Spleen (tissue), 11 donors: ENCODE measurements around the gene CLDN6. TPM values are rescaled to one million over a fixed set of nuclear protein-coding genes. Genes with fewer than 3 reads are reported as not detected.

Experiments
- DNase-seq: peaks from one replicate; pipeline ENCODE4 v3.0.0-alpha.2; 2020
- H3K27ac ChIP-seq, 8 donors: fragments of 200-600 bp; sonication (generic) in 7 of 8; 1 replicate in 4 of 8; 2 replicates in 4 of 8; pipeline versions ENCODE4 v1.5.0 to v1.8.0; 2016 to 2021; ENCODE audit warnings: inconsistent platforms in 4 of 8, mild to moderate bottlenecking in 4 of 8, moderate library complexity in 1 of 8
- H3K27me3 ChIP-seq, 7 donors: fragments of 200-600 bp; sonication (generic) in 6 of 7; replicated peaks in 1 of 7; 1 replicate in 4 of 7; 2 replicates in 3 of 7; pipeline versions ENCODE4 v1.5.0 to v1.8.0; 2016 to 2021; ENCODE audit warnings: inconsistent platforms in 3 of 7, mild to moderate bottlenecking in 1 of 7
- H3K36me3 ChIP-seq, 6 donors: fragments of 200-600 bp; sonication (generic) in 5 of 6; 1 replicate in 4 of 6; 2 replicates in 2 of 6; pipeline versions ENCODE4 v1.5.0 to v1.8.0; 2016 to 2021; ENCODE audit warnings: inconsistent platforms in 2 of 6
- H3K4me1 ChIP-seq, 6 donors: fragments of 200-600 bp; sonication (generic) in 5 of 6; 1 replicate in 3 of 6; 2 replicates in 3 of 6; pipeline versions ENCODE4 v1.5.0 to v1.8.0; 2016 to 2021; ENCODE audit warnings: inconsistent platforms in 3 of 6
- H3K4me3 ChIP-seq, 8 donors: fragments of 200-600 bp; sonication (generic) in 7 of 8; 1 replicate in 4 of 8; 2 replicates in 4 of 8; pipeline versions ENCODE4 v1.5.0 to v1.8.0; 2016 to 2021; ENCODE audit warnings: inconsistent platforms in 4 of 8, mild to moderate bottlenecking in 4 of 8, moderate library complexity in 2 of 8
- H3K9me3 ChIP-seq, 8 donors: fragments of 200-600 bp; sonication (generic) in 7 of 8; 1 replicate in 4 of 8; 2 replicates in 4 of 8; pipeline versions ENCODE4 v1.5.0 to v1.8.0; 2016 to 2021; ENCODE audit warnings: inconsistent platforms in 4 of 8
- POLR2A ChIP-seq, 3 donors: fragments of 450-650 bp; IDR thresholded peaks; one replicate each; pipeline ENCODE4 v1.5.1; 2017; ENCODE audit warnings: antibody characterized with exemption in 3 of 3, mild to moderate bottlenecking in 1 of 3
- POLR2AphosphoS5 ChIP-seq, 3 donors: sonication (generic); formaldehyde crosslinking; IDR thresholded peaks; one replicate each; pipeline ENCODE4 v1.5.1; 2017; ENCODE audit warnings: antibody characterized with exemption in 3 of 3
- WGBS, 5 donors: extraction: QIAGEN DNeasy Blood & Tissue Kit in 3 of 5; methylation state at CpG; one replicate each; pipeline versions ENCODE4 v1.1.5 to v1.1.7; 2013 to 2018; 5-methylcytosine and 5-hydroxymethylcytosine counted together
- intact Hi-C: fragments of 100-400 bp; cut with DNase I; formaldehyde crosslinking; loops from one replicate; pipeline ENCODE4 v1.15.0; 2023; ENCODE audit warnings: low total_unique reads
- polyA plus RNA-seq, 3 donors: library from polyadenylated mRNA; stranded (reverse); fragments of 200-250 nt; gene quantifications; one replicate each; pipeline ENCODE4 v1.2.1, GENCODE V29; 2013
- total RNA-seq, 7 donors: library from RNA; depleted of rRNA in 3 of 7; stranded (reverse); fragments of >200 nt in 3 of 7; fragmentation: NEBNext Ultra II Directional in 4 of 7; extraction: Animal tissue kit (Norgen Biotek cat#: 25700) in 4 of 7; gene quantifications; one replicate each; pipeline versions ENCODE4 v1.1.0 to v1.2.1, GENCODE V29; 2016 to 2021
- TF ChIP-seq, protein P1 (sequence below), 11 experiments: fragments of 200-600 bp in 7 of 11; fragments of 450-650 bp in 4 of 11; sonication (generic) in 4 of 11; IDR thresholded peaks in 8 of 11; conservative IDR thresholded peaks in 3 of 11; 1 replicate in 7 of 11; 2 replicates in 4 of 11; pipeline versions ENCODE4 v1.4.0 to v1.8.0; 2016 to 2021; ENCODE audit warnings: antibody characterized with exemption in 11 of 11, inconsistent platforms in 4 of 11, mild to moderate bottlenecking in 1 of 11
- donor health status: healthy with polysubstance abuse.
- donor health status: DM: no; HTN: no; CAD: no; lungs with moderate emphysema.
- donor health status: DM: no; HTN: no; CAD: no.
- donor health status: Bipolar disorder and iron deficiency.
- donor health status: healthy.
- donor health status: DM: no; HTN: no; CAD: no.
- donor health status: DM: yes; HTN: yes; CAD: no.

Gene CLDN6
- total and polyA plus RNA-seq, 10 donors = not detected

DNA sequence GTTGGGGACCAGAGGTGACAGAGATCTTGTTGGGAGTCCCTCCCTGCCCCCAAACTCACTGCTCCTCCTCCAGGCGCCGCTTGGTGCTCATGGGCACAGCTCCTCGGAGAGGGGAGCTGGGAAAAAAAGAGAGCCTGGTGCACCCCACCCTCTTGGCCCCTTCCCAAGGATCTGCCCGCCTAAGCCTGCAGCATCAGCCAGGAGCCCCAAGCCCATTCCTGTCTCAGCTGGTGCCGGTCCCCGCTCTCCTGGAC lies 5.4 kb upstream of the CLDN6 start:
- peaks cover 0 to 27% (median 18%) of the 10 kb centered on the region in 6 donors for H3K36me3 ChIP-seq
- peak overlapping the region; percentile 29 to 86 (median 63) for H3K4me3 ChIP-seq
- peak overlapping the region; percentile 94 to 97 (median 95) for H3K27ac ChIP-seq
- peaks cover 43 to 85% (median 70%) of the 10 kb centered on the region in 6 donors for H3K4me1 ChIP-seq
- peaks cover 0 to 14% (median 3%) of the 10 kb centered on the region in 7 donors for H3K27me3 ChIP-seq
- DNase-seq = no peak
- intact Hi-C loops = no loop called here
- no peaks in the 10 kb centered on the region for H3K9me3 ChIP-seq
- WGBS, 5 donors = 12 to 55% (median 34%) methylated on average over 4 to 6 of the region's 6 CpGs
- no peak for TF ChIP-seq POLR2AphosphoS5 (IDR thresholded peaks at IDR 0.05)
- no peak for TF ChIP-seq POLR2A (IDR thresholded peaks at IDR 0.05)

DNA sequence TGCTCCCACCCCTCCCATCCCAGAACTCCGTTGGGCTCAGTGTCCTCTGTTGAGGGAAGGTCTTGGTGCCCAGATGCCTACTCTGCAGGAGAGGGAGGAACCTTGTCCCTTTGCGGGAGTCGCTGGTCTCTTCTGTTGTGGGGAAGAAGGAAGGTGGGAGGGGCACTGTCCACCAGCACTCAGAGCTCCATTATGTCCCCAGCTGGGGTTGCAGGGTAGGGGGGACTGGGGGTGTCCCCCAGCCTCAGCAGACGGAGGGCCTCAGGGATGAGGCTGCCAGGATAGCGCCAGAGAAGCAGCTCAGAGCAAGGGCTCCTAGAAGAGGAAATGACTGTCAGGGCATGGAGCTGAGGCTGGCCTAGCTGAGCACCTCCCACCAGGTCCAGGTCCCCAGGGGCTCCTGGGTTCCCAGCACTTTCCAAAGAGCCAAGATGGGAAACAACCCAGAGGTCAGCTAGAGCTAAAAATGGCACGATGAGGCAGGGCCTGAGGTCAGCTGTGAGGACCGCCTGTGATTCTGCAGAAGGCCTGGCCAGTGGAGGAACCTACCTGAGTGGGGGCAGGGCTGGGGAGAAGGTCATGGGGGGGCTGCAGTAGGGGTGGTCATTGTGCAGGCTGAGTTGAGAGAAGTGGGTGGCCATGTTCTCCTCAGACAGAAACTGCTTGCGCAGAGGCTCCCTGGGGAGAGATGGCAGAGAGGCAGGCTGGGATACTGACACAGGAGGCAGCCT lies 4.9 kb upstream of the CLDN6 start:
- peaks cover 0 to 15% (median 8%) of the 10 kb centered on the region in 7 donors for H3K27me3 ChIP-seq
- TF ChIP-seq, protein P1, sequence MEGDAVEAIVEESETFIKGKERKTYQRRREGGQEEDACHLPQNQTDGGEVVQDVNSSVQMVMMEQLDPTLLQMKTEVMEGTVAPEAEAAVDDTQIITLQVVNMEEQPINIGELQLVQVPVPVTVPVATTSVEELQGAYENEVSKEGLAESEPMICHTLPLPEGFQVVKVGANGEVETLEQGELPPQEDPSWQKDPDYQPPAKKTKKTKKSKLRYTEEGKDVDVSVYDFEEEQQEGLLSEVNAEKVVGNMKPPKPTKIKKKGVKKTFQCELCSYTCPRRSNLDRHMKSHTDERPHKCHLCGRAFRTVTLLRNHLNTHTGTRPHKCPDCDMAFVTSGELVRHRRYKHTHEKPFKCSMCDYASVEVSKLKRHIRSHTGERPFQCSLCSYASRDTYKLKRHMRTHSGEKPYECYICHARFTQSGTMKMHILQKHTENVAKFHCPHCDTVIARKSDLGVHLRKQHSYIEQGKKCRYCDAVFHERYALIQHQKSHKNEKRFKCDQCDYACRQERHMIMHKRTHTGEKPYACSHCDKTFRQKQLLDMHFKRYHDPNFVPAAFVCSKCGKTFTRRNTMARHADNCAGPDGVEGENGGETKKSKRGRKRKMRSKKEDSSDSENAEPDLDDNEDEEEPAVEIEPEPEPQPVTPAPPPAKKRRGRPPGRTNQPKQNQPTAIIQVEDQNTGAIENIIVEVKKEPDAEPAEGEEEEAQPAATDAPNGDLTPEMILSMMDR (IDR thresholded peaks at IDR 0.05 in 8 of 11, conservative IDR thresholded peaks at IDR 0.05 in 3 of 11) = no peak
- TF ChIP-seq POLR2AphosphoS5 (IDR thresholded peaks at IDR 0.05) (no peak), POLR2A (IDR thresholded peaks at IDR 0.05) (no peak)
- no peaks in the 10 kb centered on the region for H3K9me3 ChIP-seq
- peak overlapping the region in 7 of 8 donors; percentile 50 to 86 (median 65) for H3K4me3 ChIP-seq
- H3K27ac ChIP-seq = peak overlapping the region; percentile 94 to 97 (median 95)
- H3K36me3 ChIP-seq = peaks cover 0 to 26% (median 18%) of the 10 kb centered on the region in 6 donors
- 47 to 63% (median 56%) methylated on average over 8 of the region's 8 CpGs for WGBS, 5 donors
- peaks cover 42 to 85% (median 70%) of the 10 kb centered on the region in 6 donors for H3K4me1 ChIP-seq
- intact Hi-C loops = no loop called here
- peak; percentile 78 for DNase-seq

DNA sequence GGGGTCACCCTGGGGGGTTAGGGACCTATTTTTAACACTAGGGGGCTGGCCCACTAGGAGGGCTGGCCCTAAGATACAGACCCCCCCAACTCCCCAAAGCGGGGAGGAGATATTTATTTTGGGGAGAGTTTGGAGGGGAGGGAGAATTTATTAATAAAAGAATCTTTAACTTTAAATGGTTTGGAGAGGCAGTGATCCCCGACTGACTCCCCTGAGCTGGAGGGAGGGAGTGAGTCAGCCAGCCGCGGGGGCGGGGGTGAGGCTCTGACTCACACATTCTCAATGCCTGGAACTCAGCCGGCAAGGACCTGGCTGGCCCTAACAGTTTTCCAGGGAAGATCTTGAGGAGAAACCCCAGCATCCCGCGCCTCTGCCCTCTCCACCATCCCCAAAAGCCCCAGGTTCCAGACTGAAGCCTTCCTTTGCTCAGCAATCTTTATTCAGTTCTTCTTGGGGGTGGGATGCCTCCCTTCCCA lies 4.3 kb upstream of the CLDN6 start:
- 19 to 41% (median 32%) methylated on average over 8 of the region's 8 CpGs for WGBS, 5 donors
- intact Hi-C loops = no loop called here
- Histone ChIP-seq H3K36me3 (peaks cover 0 to 20% (median 17%) of the 10 kb centered on the region in 6 donors), H3K9me3 (no peaks in the 10 kb centered on the region), H3K27me3 (peaks cover 0 to 21% (median 14%) of the 10 kb centered on the region in 7 donors), H3K4me1 (peaks cover 41 to 85% (median 70%) of the 10 kb centered on the region in 6 donors), H3K27ac (peak overlapping the region; percentile 27 to 95 (median 94)), H3K4me3 (peak overlapping the region in 4 of 8 donors; percentile 56 to 86 (median 63))
- TF ChIP-seq, protein P1 (IDR thresholded peaks at IDR 0.05 in 8 of 11, conservative IDR thresholded peaks at IDR 0.05 in 3 of 11) = no peak
- peak; percentile 50 to 63 (median 55) for TF ChIP-seq POLR2AphosphoS5 (IDR thresholded peaks at IDR 0.05)
- DNase-seq = peak; percentile 87

DNA sequence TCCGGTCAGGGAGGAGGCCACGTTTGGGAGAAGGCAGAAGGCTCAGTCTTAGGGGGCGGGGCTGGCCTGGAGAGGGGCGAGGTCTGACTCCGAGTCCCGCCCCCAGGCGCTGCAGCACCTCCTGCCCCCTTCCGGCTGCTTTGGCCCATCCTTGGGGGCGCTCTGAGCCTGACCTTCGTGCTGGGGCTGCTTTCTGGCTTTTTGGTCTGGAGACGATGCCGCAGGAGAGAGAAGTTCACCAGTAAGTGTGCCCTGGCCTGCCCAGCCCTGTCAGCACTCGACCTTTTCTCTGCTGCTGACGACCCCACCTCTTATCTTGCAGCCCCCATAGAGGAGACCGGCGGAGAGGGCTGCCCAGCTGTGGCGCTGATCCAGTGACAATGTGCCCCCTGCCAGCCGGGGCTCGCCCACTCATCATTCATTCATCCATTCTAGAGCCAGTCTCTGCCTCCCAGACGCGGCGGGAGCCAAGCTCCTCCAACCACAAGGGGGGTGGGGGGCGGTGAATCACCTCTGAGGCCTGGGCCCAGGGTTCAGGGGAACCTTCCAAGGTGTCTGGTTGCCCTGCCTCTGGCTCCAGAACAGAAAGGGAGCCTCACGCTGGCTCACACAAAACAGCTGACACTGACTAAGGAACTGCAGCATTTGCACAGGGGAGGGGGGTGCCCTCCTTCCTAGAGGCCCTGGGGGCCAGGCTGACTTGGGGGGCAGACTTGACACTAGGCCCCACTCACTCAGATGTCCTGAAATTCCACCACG lies 3.6 kb upstream of the CLDN6 start:
- peaks cover 0 to 28% (median 17%) of the 10 kb centered on the region in 7 donors for H3K27me3 ChIP-seq
- H3K27ac ChIP-seq = peak overlapping the region; percentile 64 to 95 (median 94)
- TF ChIP-seq, protein P1 (IDR thresholded peaks at IDR 0.05 in 8 of 11, conservative IDR thresholded peaks at IDR 0.05 in 3 of 11) = peak in 7 of 11 experiments; percentile 19 to 66 (median 45)
- TF ChIP-seq POLR2AphosphoS5 (IDR thresholded peaks at IDR 0.05) (peak in 1 of 3 donors; percentile 52), POLR2A (IDR thresholded peaks at IDR 0.05) (no peak)
- DNase-seq = no peak
- peak overlapping the region; percentile 47 to 86 (median 58) for H3K4me3 ChIP-seq
- intact Hi-C loops = no loop called here
- H3K36me3 ChIP-seq = peaks cover 0 to 14% (median 11%) of the 10 kb centered on the region in 6 donors
- peaks cover 41 to 83% (median 70%) of the 10 kb centered on the region in 6 donors for H3K4me1 ChIP-seq
- H3K9me3 ChIP-seq = no peaks in the 10 kb centered on the region
- WGBS, 5 donors = 8 to 21% (median 18%) methylated on average over 13 to 25 of the region's 25 CpGs
